ENCODE data around the gene GPRIN2. TPM values are rescaled to one million over a fixed set of nuclear protein-coding genes. Genes with fewer than 3 reads are reported as not detected.

GPRIN2 gene
- total and polyA plus RNA-seq, 2 of the 8 experiments (the other 6 are each of a cell fraction or from before 2014, with no cell fraction given) = 14.3 to 18.6 TPM

DNA sequence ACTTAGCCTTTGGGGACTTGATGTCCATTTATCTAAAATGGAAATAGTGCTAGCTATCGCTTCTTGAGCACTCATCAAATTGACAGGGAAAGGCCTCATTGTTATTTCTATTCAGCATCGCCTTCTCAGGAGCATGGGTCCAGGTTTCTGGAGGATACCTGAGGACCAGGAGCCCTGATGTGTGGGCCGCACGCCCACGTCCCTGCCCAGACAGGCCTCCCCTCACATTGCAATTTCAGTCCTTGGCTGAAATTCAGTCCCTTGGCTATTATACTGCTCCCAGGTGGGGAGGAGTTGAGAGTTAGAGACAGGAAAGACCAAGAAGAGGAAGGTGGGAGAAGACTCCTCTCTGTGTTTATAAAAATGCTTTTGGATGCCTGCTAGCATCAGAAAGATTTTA, 38.9 kb downstream of the GPRIN2 start (continued):
- TF ChIP-seq CHD7 (IDR thresholded peaks at IDR 0.05; ENCODE audit: insufficient replicate concordance, low read length) (no peak), TCF12 (IDR thresholded peaks at IDR 0.05; ENCODE audit: low read depth, low read length) (no peak), KDM1A (IDR thresholded peaks at IDR 0.05; ENCODE audit: borderline replicate concordance, low read length) (no peak), SP2 (IDR thresholded peaks at IDR 0.05; ENCODE audit: low read length) (no peak), BCL11A (IDR thresholded peaks at IDR 0.05; ENCODE audit: low read depth in 2 of 2, low read length in 2 of 2) (no peak), JUND (IDR thresholded peaks at IDR 0.05; ENCODE audit: low read length) (no peak), GTF2F1 (IDR thresholded peaks at IDR 0.05; ENCODE audit: borderline replicate concordance, low read depth, low read length) (no peak), SIN3A (conservative IDR thresholded peaks at IDR 0.05 in 1 of 2, IDR thresholded peaks at IDR 0.05 in 1 of 2; ENCODE audit: low read depth in 1 of 2, low read length in 2 of 2) (no peak), EGR1 (IDR thresholded peaks at IDR 0.05; ENCODE audit: borderline replicate concordance, low read depth, low read length) (no peak), CREB1 (IDR thresholded peaks at IDR 0.05) (no peak)
- TF ChIP-seq, protein P1, sequence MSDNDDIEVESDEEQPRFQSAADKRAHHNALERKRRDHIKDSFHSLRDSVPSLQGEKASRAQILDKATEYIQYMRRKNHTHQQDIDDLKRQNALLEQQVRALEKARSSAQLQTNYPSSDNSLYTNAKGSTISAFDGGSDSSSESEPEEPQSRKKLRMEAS (IDR thresholded peaks at IDR 0.05) = no peak
